Mesodermal cell (in vitro differentiated cells): Measurements from ENCODE around the gene ZNF536.

Source experiments
- H3K27ac ChIP-seq: 2 replicates; pipeline ENCODE4 v1.7.0; 2013; ENCODE audit warnings: mild to moderate bottlenecking, low read depth, low read length, moderate library complexity; ENCODE audit not compliant: severe bottlenecking
- H3K36me3 ChIP-seq: 2 replicates; pipeline ENCODE4 v1.7.1; 2013; ENCODE audit warnings: mild to moderate bottlenecking, low read length, moderate library complexity; ENCODE audit not compliant: control insufficient read depth, insufficient read depth
- H3K4me1 ChIP-seq: one replicate; pipeline ENCODE4 v1.7.1; 2013; ENCODE audit warnings: mild to moderate bottlenecking, low read length; ENCODE audit not compliant: insufficient read depth, control insufficient read depth, poor library complexity, severe bottlenecking
- H3K4me3 ChIP-seq: 2 replicates; pipeline ENCODE4 v1.7.0; 2013; ENCODE audit warnings: low read length, control low read depth, mild to moderate bottlenecking; ENCODE audit not compliant: insufficient read depth, poor library complexity, severe bottlenecking; ENCODE audit errors: extremely low read depth
- H3K9me3 ChIP-seq: 2 replicates; pipeline ENCODE4 v1.7.1; 2013; ENCODE audit warnings: mild to moderate bottlenecking, low read length, moderate library complexity; ENCODE audit not compliant: control insufficient read depth
- WGBS, 2 experiments: methylation state at CpG; one replicate each; pipeline ENCODE4 v1.1.5; 2013; ENCODE audit warnings: missing lambda C conversion rate in 2 of 2; ENCODE audit not compliant: insufficient coverage in 2 of 2; 5-methylcytosine and 5-hydroxymethylcytosine counted together

Gene ZNF536

DNA sequence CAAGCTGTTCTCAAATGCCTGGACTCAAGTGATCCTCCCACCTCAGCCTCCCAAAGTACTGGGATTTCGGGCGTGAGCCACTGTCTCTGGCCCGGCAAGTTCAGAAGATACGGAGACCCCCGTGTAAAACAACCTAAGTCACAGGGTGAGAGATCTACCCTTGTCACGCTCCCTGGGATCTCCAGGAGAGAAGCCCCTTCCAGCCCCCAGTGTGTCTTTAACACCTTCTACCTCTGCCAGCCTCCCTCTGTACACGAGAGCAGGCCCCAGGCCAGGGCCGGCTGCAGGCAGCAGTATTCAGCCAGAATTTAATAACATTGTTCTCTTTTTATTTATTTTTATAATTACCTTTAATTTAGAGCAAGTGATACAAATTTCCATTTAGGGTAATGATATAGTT lies 49.4 kb downstream of the ZNF536 start:
- no peaks in the 10 kb centered on the region for H3K9me3 ChIP-seq
- H3K4me1 ChIP-seq: peaks cover 4% of the 10 kb centered on the region
- no peak overlapping the region for H3K4me3 ChIP-seq
- WGBS, 2 experiments: 95 to 100% methylated on average over 4 to 6 of the region's 8 CpGs
- no peaks in the 10 kb centered on the region for H3K36me3 ChIP-seq
- no peak overlapping the region for H3K27ac ChIP-seq

- Histone ChIP-seq H3K9me3 (no peaks in the 10 kb centered on the region), H3K36me3 (no peaks in the 10 kb centered on the region), H3K27ac (no peak overlapping the region), H3K4me3 (no peak overlapping the region), H3K4me1 (peaks cover 4% of the 10 kb centered on the region)
- 75 to 96% methylated on average over 4 to 10 of the region's 11 CpGs for WGBS, 2 experiments
These were observed 51.3 kb downstream of the ZNF536 start for GRCh38 chr19:30423481-30423880.

DNA sequence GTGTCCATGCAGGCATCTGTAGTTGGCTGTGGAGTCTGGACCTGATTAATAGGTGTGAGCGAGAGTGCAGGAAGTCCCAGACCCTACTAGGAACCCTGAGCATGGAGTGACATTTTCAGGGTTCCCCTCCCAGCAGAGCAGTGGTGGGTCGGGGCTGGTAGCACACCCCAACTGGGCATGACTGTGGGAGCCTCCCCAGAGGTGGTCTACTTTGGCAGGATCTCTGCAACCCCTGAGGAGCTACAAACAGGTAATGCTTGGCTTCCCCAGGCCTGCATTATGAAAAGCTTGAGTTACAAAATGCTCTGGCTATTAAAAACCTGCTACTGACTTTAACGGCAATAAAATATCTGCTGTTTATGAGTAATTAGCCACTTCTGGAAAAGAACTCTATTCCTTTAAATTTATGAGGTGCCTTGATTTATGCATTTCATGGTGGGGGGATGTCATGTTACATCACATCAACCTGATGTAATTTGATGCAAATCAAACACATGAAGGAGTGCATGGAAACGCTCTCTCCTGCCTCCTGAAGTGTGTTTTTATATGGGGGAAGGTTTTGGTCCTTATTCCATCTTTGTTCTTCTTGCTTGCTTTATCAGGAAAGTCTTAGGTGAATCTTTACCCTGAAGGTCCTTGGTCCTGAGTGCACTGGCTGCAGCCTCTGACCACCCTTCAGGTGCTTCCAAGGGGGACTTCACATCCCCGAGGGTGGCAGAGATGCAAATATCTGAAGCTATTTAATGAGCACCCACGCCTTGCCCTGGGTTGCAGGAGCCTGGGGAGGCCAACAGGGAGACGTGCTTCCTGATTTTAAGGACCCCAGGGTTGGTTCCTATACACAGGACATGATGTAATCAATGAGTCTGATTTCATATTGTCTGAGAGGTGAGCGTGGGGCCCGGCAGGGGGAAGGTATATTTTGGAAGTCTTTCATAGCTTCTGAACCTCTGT lies 54.0 kb downstream of the ZNF536 start:
- Histone ChIP-seq H3K36me3 (no peaks in the 10 kb centered on the region), H3K27ac (no peak overlapping the region), H3K4me1 (no peaks in the 10 kb centered on the region), H3K4me3 (no peak overlapping the region), H3K9me3 (no peaks in the 10 kb centered on the region)
- WGBS, 2 experiments: 85 to 93% methylated on average over 5 to 7 of the region's 9 CpGs

DNA sequence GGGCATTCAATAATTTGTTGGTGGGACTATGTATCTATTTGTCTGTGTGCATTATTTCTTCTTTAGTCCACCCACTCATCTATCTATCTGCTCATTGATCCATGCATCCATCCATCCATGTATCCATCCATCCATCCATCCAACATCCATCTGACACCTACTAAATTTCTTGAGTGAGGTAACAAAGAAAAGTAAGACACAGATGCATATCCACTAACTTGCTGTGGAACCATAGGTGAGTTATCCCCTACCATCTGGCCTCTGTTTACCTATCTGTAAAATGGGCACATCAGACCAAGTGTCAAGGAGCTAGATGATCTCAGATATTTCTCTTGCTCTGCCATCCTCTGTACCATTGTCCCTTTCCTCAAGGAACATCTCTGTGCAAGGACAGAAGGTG lies 54.7 kb downstream of the ZNF536 start:
- Histone ChIP-seq H3K27ac (no peak overlapping the region), H3K4me3 (no peak overlapping the region), H3K9me3 (no peaks in the 10 kb centered on the region), H3K36me3 (no peaks in the 10 kb centered on the region), H3K4me1 (no peaks in the 10 kb centered on the region)

- Histone ChIP-seq H3K9me3 (no peaks in the 10 kb centered on the region), H3K27ac (no peak overlapping the region), H3K4me3 (no peak overlapping the region), H3K4me1 (no peaks in the 10 kb centered on the region), H3K36me3 (no peaks in the 10 kb centered on the region)
- 84 to 87% methylated on average over 3 to 4 of the region's 6 CpGs for WGBS, 2 experiments
These were observed 56.0 kb downstream of the ZNF536 start for GRCh38 chr19:30428092-30428680.

- no peaks in the 10 kb centered on the region for H3K36me3 ChIP-seq
- 91 to 93% methylated on average over 3 of the region's 3 CpGs for WGBS, 2 experiments
These were observed 56.7 kb downstream of the ZNF536 start for GRCh38 chr19:30428844-30429243.

DNA sequence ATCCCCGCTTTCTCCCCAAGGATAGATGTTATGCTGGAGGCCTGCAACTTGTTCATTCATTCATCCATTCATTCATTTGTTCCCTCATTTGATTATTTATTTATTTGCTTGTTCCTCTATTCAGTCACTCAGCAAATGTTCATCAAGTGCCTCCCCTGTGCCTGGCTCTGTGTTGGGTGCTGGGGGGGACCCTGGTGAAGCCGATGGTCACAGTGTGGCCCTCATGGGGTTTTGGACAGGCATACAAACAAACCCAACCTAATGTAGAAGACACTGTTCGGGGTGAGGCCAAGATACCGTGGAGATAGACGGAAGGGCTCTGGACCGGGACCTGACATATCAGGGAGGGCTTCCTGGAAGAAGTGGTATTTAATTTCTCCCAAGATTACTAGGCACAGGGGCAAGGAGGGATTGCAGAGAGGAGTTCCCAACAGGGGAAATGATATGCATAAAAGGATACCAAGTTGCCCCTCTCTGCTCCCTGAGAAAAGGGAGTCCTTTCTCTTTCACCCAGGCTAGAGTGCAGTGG lies 58.1 kb downstream of the ZNF536 start:
- H3K4me3 ChIP-seq: no peak overlapping the region
- 100% methylated on average over 3 of the region's 6 CpGs; no CpG with 5 or more reads in 1 of the 2 experiments for WGBS, 2 experiments
- no peaks in the 10 kb centered on the region for H3K36me3 ChIP-seq
- no peak overlapping the region for H3K27ac ChIP-seq
- H3K4me1 ChIP-seq: no peaks in the 10 kb centered on the region
- H3K9me3 ChIP-seq: no peaks in the 10 kb centered on the region

More at GRCh38 chr19:30428844-30429243, 56.7 kb downstream of the ZNF536 start:
- Histone ChIP-seq H3K4me1 (no peaks in the 10 kb centered on the region), H3K9me3 (no peaks in the 10 kb centered on the region), H3K4me3 (no peak overlapping the region), H3K27ac (no peak overlapping the region)

GRCh38 chr19:30431591-30431990 lies 59.4 kb downstream of the ZNF536 start:
- no peaks in the 10 kb centered on the region for H3K4me1 ChIP-seq
- 89 to 95% methylated on average over 6 to 7 of the region's 8 CpGs for WGBS, 2 experiments
- no peak overlapping the region for H3K4me3 ChIP-seq
- no peaks in the 10 kb centered on the region for H3K36me3 ChIP-seq
- no peak overlapping the region for H3K27ac ChIP-seq
- no peaks in the 10 kb centered on the region for H3K9me3 ChIP-seq

DNA sequence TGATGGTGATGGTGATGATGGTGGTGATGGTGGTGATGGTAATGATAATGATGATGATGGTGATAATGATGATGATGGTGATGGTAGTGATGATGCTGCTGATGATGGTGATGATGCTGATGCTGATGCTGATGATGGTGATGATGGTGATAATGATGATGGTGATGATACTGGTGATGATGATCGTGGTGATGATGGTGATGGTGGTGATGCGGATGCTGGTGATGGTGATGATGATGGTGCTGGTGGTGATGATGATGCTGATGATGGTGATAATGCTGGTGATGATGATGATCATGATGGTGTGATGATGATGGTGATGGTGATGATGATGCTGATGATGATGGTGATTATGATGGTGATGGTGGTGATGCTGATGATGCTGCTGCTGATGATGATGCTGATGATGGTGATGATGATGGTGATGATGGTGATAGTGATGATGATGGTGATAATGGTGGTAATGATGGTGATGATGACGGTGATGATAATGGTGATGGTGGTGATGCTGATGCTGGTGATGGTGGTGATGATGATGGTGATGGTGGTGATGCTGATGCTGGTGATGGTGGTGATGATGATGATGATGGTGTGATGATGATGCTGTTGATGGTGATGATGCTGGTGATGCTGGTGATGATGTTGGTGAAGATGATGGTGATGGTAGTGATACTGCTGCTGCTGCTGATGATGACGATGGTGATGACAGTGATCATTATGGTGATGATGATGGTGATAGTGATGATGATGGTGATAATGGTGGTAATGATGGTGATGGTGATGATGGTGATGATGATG lies 62.8 kb downstream of the ZNF536 start:
- 92% methylated on average over 4 of the region's 4 CpGs for WGBS, 2 experiments
- no peak overlapping the region for H3K4me3 ChIP-seq

GRCh38 chr19:30437869-30438268 lies 65.7 kb downstream of the ZNF536 start:
- H3K27ac ChIP-seq: no peak overlapping the region
- H3K4me3 ChIP-seq: no peak overlapping the region
- H3K4me1 ChIP-seq: no peaks in the 10 kb centered on the region
- H3K36me3 ChIP-seq: no peaks in the 10 kb centered on the region
- WGBS, 2 experiments: 86 to 89% methylated on average over 1 of the region's 2 CpGs
- H3K9me3 ChIP-seq: no peaks in the 10 kb centered on the region

More for the DNA sequence above, 62.8 kb downstream of the ZNF536 start:
- Histone ChIP-seq H3K27ac (no peak overlapping the region), H3K9me3 (no peaks in the 10 kb centered on the region), H3K36me3 (no peaks in the 10 kb centered on the region), H3K4me1 (no peaks in the 10 kb centered on the region)
